ENCODE results near the gene UBE4A. TPM values are rescaled to one million over a fixed set of nuclear protein-coding genes. Genes with fewer than 3 reads are reported as not detected.

Gene UBE4A
- total and polyA plus RNA-seq, 8 donors, result 40.3 to 47.7 (median 44.0) TPM

GRCh38 chr11:118436639-118437207 lies 77.3 kb downstream of the UBE4A start:
- DNase-seq, result peak in 2 of 4 donors; percentile 38 to 85
- no peak for ATAC-seq
- intact Hi-C loops (cut with DNase I), result no loop called here
- Histone ChIP-seq H3K27ac (peak overlapping the region; percentile 83 to 86), H3K4me3 (peak overlapping the region; percentile 91 to 99), H3K9me3 (no peaks in the 10 kb centered on the region), H3K36me3 (no peaks in the 10 kb centered on the region), H3K27me3 (no peaks in the 10 kb centered on the region), H3K4me1 (peaks cover 28 to 49% of the 10 kb centered on the region in 2 donors)
- no peak for TF ChIP-seq CTCF (IDR thresholded peaks at IDR 0.05)

- Histone ChIP-seq H3K27me3 (no peaks in the 10 kb centered on the region), H3K36me3 (no peaks in the 10 kb centered on the region), H3K9me3 (no peaks in the 10 kb centered on the region), H3K27ac (peak overlapping the region; percentile 83 to 86), H3K4me3 (peak overlapping the region; percentile 91 to 99), H3K4me1 (peaks cover 34 to 56% of the 10 kb centered on the region in 2 donors)
- ATAC-seq, result no peak
- TF ChIP-seq CTCF (IDR thresholded peaks at IDR 0.05), result no peak
- DNase-seq, result peak in 3 of 4 donors; percentile 51 to 72 (median 56)
- intact Hi-C loops (cut with DNase I), result no loop called here
These were observed 78.1 kb downstream of the UBE4A start for GRCh38 chr11:118437208-118438125.

GRCh38 chr11:118438314-118438931 lies 79.0 kb downstream of the UBE4A start:
- Histone ChIP-seq H3K36me3 (no peaks in the 10 kb centered on the region), H3K4me1 (peaks cover 34 to 66% of the 10 kb centered on the region in 2 donors), H3K4me3 (peak overlapping the region; percentile 91 to 99), H3K27ac (peak overlapping the region; percentile 83 to 86), H3K27me3 (no peaks in the 10 kb centered on the region), H3K9me3 (no peaks in the 10 kb centered on the region)
- no peak for TF ChIP-seq CTCF (IDR thresholded peaks at IDR 0.05)
- DNase-seq (peak in 3 of 4 donors; percentile 50 to 90 (median 73)), ATAC-seq (peak; percentile 5)
- intact Hi-C loops (cut with DNase I), result no loop called here

GRCh38 chr11:118439646-118440045 lies 80.2 kb downstream of the UBE4A start:
- TF ChIP-seq CTCF (IDR thresholded peaks at IDR 0.05), result no peak
- no peaks in the 10 kb centered on the region for H3K27me3 ChIP-seq
- no peak for DNase-seq
- H3K9me3 ChIP-seq, result no peaks in the 10 kb centered on the region
- intact Hi-C loops (cut with DNase I), result no loop called here
- peaks cover 27 to 72% of the 10 kb centered on the region in 2 donors for H3K4me1 ChIP-seq
- H3K4me3 ChIP-seq, result no peak overlapping the region
- H3K36me3 ChIP-seq, result no peaks in the 10 kb centered on the region
- H3K27ac ChIP-seq, result peak overlapping the region in 1 of 2 donors; percentile 33
- no peak for ATAC-seq

All from left lung (tissue), 10 donors.